ENCODE measurements around the gene SAMD4A. TPM values are rescaled to one million over a fixed set of nuclear protein-coding genes. Genes with fewer than 3 reads are reported as not detected.

Gene SAMD4A
- total RNA-seq, 1 donor from 2014 or later = 30.6 TPM

DNA sequence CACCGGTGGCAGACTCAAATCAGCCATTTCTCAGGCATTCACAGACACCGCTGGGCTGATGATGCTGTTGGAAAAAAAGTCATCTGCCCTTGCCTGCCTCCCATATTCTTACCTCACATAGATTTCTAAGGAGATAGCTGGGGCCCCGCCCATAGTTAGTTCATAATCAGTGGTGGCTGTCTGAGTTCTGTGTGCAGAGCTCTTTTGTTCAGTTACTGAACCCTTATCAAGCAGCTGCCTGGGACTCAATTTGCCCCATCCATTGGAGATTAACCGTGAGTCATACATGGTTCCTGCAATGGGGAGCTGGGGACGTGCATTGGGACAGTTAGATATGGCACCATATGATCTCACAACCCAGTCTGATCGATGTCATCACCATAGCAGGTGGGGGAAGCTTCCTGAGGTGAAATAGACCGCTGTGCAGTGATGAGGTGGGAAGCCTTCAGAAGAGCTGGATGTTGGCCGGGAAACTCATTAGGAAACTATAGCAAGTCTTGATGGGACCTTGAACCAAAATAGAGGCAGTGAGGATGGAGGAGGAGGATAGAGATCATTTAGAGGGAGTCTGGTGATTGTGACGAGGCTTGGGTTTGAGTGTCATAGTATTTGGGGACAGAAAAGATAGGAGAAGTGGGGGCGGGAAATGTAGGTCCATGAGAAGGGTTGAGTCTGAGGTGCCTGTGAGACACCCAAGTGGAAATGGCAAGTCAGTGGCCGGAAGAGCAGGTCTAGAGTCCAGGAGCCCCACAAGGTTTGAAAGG lies 187.9 kb downstream of the SAMD4A start:
- ATAC-seq (no peak), DNase-seq (no peak)
- intact Hi-C loops (cut with DNase I) = no loop called here
- H3K27me3 ChIP-seq (ENCODE audit: low read depth) = no peaks in the 10 kb centered on the region
- peaks cover 15% of the 10 kb centered on the region for H3K4me1 ChIP-seq
- H3K9me3 ChIP-seq = no peaks in the 10 kb centered on the region
- no peak overlapping the region for H3K27ac ChIP-seq
- no peak overlapping the region for H3K4me3 ChIP-seq
- peaks cover 28% of the 10 kb centered on the region for H3K36me3 ChIP-seq
- TF ChIP-seq, protein P1, sequence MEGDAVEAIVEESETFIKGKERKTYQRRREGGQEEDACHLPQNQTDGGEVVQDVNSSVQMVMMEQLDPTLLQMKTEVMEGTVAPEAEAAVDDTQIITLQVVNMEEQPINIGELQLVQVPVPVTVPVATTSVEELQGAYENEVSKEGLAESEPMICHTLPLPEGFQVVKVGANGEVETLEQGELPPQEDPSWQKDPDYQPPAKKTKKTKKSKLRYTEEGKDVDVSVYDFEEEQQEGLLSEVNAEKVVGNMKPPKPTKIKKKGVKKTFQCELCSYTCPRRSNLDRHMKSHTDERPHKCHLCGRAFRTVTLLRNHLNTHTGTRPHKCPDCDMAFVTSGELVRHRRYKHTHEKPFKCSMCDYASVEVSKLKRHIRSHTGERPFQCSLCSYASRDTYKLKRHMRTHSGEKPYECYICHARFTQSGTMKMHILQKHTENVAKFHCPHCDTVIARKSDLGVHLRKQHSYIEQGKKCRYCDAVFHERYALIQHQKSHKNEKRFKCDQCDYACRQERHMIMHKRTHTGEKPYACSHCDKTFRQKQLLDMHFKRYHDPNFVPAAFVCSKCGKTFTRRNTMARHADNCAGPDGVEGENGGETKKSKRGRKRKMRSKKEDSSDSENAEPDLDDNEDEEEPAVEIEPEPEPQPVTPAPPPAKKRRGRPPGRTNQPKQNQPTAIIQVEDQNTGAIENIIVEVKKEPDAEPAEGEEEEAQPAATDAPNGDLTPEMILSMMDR (IDR thresholded peaks at IDR 0.05) = no peak

DNA sequence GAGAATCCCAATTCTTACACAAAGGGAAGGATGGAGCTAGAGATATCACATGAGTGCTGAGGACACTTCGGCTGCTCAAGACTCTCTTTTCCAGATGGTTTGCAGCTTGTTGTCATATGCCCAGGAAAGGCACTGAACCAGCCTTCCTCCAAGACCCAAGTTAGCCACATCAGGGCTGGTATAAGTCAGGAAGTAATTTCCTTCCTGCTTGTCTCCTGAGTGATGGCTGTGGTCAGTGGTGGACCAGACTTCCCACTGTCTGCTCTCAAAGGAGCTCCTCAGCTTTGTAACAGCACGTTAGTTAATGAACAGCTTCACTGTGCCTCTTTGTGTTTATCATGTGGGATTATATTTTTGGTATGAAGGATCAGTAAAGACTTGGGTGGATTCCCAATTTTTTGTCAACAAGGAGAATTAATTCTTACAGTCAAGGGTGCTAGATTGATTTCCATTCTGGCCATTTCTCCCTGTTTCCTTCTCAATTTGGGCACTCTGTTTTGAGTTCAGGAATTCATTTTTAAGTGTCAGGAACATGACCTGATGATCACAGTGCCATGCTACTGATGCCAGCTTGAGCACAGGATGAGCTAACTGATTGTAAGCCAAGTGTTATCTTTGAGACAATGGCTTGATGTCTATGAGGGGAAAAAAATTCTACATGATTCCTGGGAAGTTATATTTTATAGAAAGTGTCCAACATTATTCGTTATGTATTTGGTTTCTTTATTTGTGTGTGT lies 189.9 kb downstream of the SAMD4A start:
- intact Hi-C loops (cut with DNase I) = no loop called here
- TF ChIP-seq, protein P1 (IDR thresholded peaks at IDR 0.05) = no peak
- ATAC-seq (no peak), DNase-seq (no peak)
- Histone ChIP-seq H3K27ac (no peak overlapping the region), H3K4me3 (no peak overlapping the region), H3K9me3 (no peaks in the 10 kb centered on the region), H3K27me3 (ENCODE audit: low read depth) (no peaks in the 10 kb centered on the region), H3K4me1 (peaks cover 15% of the 10 kb centered on the region), H3K36me3 (peaks cover 39% of the 10 kb centered on the region)

DNA sequence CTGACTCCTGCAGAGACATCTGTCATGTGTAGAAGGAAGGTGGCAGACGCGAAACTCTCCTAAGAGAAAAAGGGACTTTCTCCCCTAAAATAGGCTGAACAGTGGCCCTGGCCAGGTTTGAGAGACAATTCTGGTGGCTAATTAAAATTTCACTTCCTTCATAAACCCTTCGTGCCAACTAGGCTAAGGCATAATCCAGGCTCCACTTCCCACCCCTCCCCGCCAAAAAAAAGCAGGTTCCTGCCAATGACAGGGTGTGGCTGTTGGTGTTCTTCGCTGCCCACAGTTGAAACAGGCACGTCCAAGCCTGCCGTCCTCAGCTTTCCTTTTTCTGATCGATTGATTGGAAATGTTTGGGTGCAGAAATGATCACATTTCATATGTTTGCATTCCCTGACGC lies 191.1 kb downstream of the SAMD4A start:
- Histone ChIP-seq H3K27me3 (ENCODE audit: low read depth) (no peaks in the 10 kb centered on the region), H3K4me1 (peaks cover 15% of the 10 kb centered on the region), H3K27ac (no peak overlapping the region), H3K36me3 (peaks cover 44% of the 10 kb centered on the region), H3K9me3 (no peaks in the 10 kb centered on the region), H3K4me3 (no peak overlapping the region)
- TF ChIP-seq, protein P1 (IDR thresholded peaks at IDR 0.05) = no peak
- intact Hi-C loops (cut with DNase I) = no loop called here
- no peak for DNase-seq
- no peak for ATAC-seq

DNA sequence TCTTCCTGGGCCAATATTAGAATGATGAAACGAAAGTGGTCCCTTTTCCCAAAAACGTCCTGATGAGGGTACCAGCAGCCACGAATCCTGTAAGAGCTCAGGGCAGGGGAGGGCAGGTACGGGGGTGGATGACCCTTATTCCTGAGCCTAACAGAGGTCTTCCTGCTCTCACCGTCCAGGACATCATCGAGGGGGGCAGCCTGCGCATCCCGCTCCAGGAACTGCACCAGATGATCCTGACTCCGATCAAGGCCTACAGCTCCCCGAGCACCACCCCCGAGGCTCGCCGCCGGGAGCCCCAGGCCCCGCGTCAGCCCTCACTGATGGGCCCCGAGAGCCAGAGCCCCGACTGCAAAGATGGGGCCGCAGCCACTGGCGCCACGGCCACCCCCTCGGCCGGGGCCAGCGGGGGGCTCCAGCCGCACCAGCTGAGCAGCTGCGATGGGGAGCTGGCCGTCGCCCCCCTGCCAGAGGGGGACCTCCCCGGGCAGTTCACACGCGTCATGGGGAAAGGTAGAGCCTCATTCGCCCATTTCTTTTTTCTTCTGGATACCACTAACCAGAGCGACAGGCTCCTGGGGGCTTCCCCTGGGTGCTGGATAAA lies 193.2 kb downstream of the SAMD4A start:
- H3K4me1 ChIP-seq = peaks cover 15% of the 10 kb centered on the region
- TF ChIP-seq, protein P1 (IDR thresholded peaks at IDR 0.05) = no peak
- H3K27me3 ChIP-seq (ENCODE audit: low read depth) = no peaks in the 10 kb centered on the region
- H3K36me3 ChIP-seq = peaks cover 53% of the 10 kb centered on the region
- intact Hi-C loops (cut with DNase I) = no loop called here
- DNase-seq (no peak), ATAC-seq (no peak)
- no peak overlapping the region for H3K27ac ChIP-seq
- H3K9me3 ChIP-seq = no peaks in the 10 kb centered on the region
- no peak overlapping the region for H3K4me3 ChIP-seq

DNA sequence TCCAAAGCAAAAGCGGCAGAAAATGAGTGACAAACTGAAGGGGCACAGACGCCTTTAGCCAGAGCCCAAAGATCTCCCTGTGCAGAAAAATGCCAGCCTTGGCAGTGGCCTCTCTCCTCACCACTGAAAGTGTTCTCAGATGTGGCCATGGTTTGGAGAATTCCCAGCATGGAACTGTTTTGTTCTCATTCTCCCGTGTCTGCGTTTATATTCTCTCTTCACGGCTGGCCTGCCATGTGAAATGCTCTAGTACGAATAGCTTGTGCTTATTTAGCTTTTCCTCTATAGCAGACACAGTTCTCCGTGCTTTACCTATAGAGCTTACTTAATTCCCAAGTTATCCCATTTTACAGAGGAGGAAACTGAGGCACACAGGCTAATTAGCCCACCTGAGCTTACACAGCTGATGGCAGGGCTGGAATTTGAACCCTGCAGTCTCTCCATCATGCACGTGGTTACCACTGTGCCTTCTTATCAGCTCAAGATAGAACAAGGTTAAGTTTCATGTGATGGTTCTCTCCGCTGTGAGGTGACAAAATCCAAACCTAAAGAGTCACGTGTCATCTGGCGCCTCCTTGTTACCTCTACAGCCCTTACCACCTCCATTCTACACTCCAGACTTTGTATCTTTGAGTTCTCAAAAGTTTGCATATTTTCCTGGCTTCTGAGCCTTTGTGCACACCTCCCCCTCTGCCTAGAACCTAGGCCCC lies 194.1 kb downstream of the SAMD4A start:
- H3K9me3 ChIP-seq = no peaks in the 10 kb centered on the region

More for the DNA sequence above, 194.1 kb downstream of the SAMD4A start:
- Histone ChIP-seq H3K36me3 (peaks cover 55% of the 10 kb centered on the region), H3K27me3 (ENCODE audit: low read depth) (no peaks in the 10 kb centered on the region), H3K4me3 (no peak overlapping the region), H3K4me1 (peaks cover 15% of the 10 kb centered on the region), H3K27ac (no peak overlapping the region)
- no peak for DNase-seq
- ATAC-seq = no peak
- intact Hi-C loops (cut with DNase I) = no loop called here
- TF ChIP-seq, protein P1 (IDR thresholded peaks at IDR 0.05) = no peak

Measured in lower lobe of right lung (tissue), 2 donors.